MCF 10A (cell line): ENCODE results near the gene RNASE9. TPM values are rescaled to one million over a fixed set of nuclear protein-coding genes. Genes with fewer than 3 reads are reported as not detected.

Experiments
- BruUV-seq: library from RNA; stranded (reverse); fragments of 400-500 nt; replicated peaks from 2 replicates; lab custom pipeline; 2021; lab: Mats Ljungman, UMichigan
- CTCF ChIA-PET: fragments of 300-600 bp; sonication (Branson Sonifier 250); formaldehyde crosslinking; extraction: SDS; loops from one replicate; lab custom pipeline; 2021; ENCODE audit warnings: antibody characterized with exemption, inconsistent platforms; lab: Yijun Ruan, JAX
- POLR2A ChIA-PET: fragments of 300-600, 350-650 bp; sonication (Branson Sonifier 250); formaldehyde crosslinking; extraction: SDS; loops from one replicate; lab custom pipeline; 2020; ENCODE audit warnings: antibody characterized with exemption, inconsistent platforms; lab: Yijun Ruan, JAX
- DNase-seq: peaks from one replicate; pipeline ENCODE4 v3.0.0-alpha.2; 2018; ENCODE audit not compliant: unreplicated experiment
- H3K27ac Mint-ChIP-seq: one replicate; pipeline ENCODE4 v1.8.0; 2022; ENCODE audit warnings: mild to moderate bottlenecking, low read depth, mixed read lengths; ENCODE audit not compliant: unreplicated experiment
- H3K27me3 Mint-ChIP-seq: one replicate; pipeline ENCODE4 v1.8.0; 2022; ENCODE audit warnings: mixed read lengths; ENCODE audit not compliant: insufficient read depth, unreplicated experiment
- H3K36me3 Mint-ChIP-seq: one replicate; pipeline ENCODE4 v1.8.0; 2022; ENCODE audit warnings: mild to moderate bottlenecking, moderate library complexity, mixed read lengths; ENCODE audit not compliant: insufficient read depth, unreplicated experiment
- H3K4me1 Mint-ChIP-seq: one replicate; pipeline ENCODE4 v1.8.0; 2022; ENCODE audit warnings: mixed read lengths; ENCODE audit not compliant: insufficient read depth, unreplicated experiment
- H3K4me3 Mint-ChIP-seq: one replicate; pipeline ENCODE4 v1.8.0; 2022; ENCODE audit warnings: mild to moderate bottlenecking, moderate library complexity, mixed read lengths; ENCODE audit not compliant: unreplicated experiment
- H3K9me3 Mint-ChIP-seq: one replicate; pipeline ENCODE4 v1.8.0; 2022; ENCODE audit warnings: mixed read lengths; ENCODE audit not compliant: unreplicated experiment
- CTCF ChIP-seq: fragments of 200-600 bp; IDR thresholded peaks from one replicate; pipeline ENCODE4 v1.8.0; 2022; ENCODE audit warnings: antibody characterized with exemption, mild to moderate bottlenecking; ENCODE audit not compliant: unreplicated experiment
- intact Hi-C: fragments of 100-400 bp; cut with micrococcal nuclease; formaldehyde crosslinking; loops from 2 replicates; pipeline ENCODE4 v1.14.1; 2022
- total RNA-seq: library from RNA; stranded (reverse); gene quantifications from 2 replicates; pipeline ENCODE4 v1.2.3, GENCODE V29; 2022

RNASE9 gene
- total RNA-seq, 1 experiment from 2014 or later = not detected

DNA sequence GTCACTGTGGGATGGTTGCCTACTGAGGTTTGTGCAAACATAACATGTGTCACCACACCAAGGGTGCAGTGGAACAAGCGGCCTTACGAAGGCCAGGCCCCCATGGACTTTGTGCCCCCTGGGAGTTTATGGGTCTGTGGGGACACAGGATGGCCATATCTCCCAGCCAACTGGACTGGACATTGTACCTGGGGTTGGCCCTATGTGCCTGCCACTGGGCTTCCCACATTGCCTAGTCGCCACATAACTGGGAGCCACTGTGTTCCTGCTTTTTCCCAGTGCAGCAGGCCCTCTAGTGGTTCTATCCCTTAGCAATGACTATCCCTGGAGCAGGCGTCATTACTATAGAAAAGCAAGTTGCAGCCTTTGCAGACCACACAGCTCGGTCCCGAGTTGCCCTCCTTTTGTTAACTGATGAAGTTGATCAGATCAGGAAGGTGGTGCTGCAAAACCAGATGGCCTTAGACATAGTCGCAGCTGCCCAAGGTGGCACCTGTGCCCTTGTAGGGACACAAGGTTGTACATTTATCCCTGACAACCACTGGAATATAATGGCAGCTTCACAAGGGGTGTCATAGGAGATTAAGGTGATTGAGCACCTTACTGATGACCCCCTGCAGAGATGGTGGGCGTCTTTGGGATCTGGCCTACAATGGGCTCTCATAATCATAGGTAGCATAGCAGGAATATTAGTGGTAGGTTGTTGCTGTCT, 45.5 kb upstream of the RNASE9 start:
- peak; percentile 60 for DNase-seq
- BruUV-seq = no TSS peak
- TF ChIP-seq CTCF = peak; percentile 54
- no peaks in the 10 kb centered on the region for H3K36me3 Mint-ChIP-seq
- ChIA-PET CTCF (interaction anchor here (0.5 to 8.9 kb wide), 23 partner anchors 9 to 781 kb away, joined by 3 to 152 read pairs (median 4); partner anchors contain the start of genes ANG, CCNB1IP1, RNASE12 and RNASE4), POLR2A (interaction anchor here (0.6 to 1.6 kb wide), 2 partner anchors 137 to 279 kb away, joined by 3 read pairs; no protein-coding TSS in a partner anchor)
- no peaks in the 10 kb centered on the region for H3K27me3 Mint-ChIP-seq
- H3K4me1 Mint-ChIP-seq = peaks cover 9% of the 10 kb centered on the region
- H3K27ac Mint-ChIP-seq = no peak overlapping the region
- intact Hi-C loops = loop anchor here (1.0 kb wide), 3 partner anchors 75 to 152 kb away; partner anchors contain the start of gene OSGEP
- no peaks in the 10 kb centered on the region for H3K9me3 Mint-ChIP-seq
- no peak overlapping the region for H3K4me3 Mint-ChIP-seq

DNA sequence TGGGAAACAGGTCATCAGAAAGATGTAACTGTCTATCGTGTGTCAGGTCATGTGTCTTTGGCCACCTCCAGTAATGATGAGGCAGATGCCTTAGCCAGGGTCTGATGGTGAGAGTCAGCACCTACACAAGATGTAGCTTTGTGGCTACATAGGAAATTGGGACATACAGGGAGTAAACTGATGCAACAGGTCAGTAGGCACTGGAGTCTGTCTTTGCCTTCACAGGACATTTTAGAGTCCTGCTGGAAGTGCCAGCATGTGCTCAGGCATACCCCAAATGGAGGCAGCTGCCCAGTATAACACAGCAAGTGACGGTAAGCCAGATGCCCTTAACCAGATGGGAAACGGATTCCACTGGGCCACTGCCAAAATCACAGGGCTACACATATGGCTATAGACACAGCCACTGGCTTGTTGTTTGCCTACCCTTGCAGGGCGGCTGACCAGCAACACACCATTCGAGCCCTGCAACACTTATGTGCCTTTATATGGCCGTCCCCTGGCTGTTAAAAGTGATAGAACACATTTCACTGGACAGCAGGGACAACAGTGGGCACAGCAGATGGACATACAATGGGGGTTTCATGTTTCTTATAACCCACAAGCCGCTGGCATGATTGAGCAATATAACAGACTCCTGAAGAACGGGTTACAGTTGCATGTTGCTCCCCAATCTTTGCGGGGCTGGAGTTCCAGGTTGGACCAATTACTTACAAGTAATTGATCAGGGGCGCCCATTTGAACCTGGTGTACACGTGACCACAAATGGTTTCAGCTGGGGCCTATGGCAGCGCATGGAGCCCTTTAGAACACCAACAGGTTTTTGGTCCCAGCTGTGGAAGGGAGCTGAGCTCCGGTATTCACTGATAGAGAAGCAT, 43.2 kb upstream of the RNASE9 start:
- H3K9me3 Mint-ChIP-seq = no peaks in the 10 kb centered on the region
- H3K27me3 Mint-ChIP-seq = no peaks in the 10 kb centered on the region
- intact Hi-C loops = no loop called here
- DNase-seq = no peak
- POLR2A ChIA-PET = interaction anchor here (0.6 to 1.5 kb wide), 3 partner anchors 149 to 681 kb away, joined by 3 to 4 read pairs (median 3); partner anchors contain the start of genes APEX1 and TEP1
- BruUV-seq = no TSS peak
- H3K4me1 Mint-ChIP-seq = peaks cover 9% of the 10 kb centered on the region
- no peaks in the 10 kb centered on the region for H3K36me3 Mint-ChIP-seq
- TF ChIP-seq CTCF = no peak
- CTCF ChIA-PET = interaction anchor here (0.6 to 8.9 kb wide), 6 partner anchors 9 to 275 kb away, joined by 3 to 152 read pairs (median 4); partner anchors contain the start of gene CCNB1IP1
- no peak overlapping the region for H3K27ac Mint-ChIP-seq
- no peak overlapping the region for H3K4me3 Mint-ChIP-seq

DNA sequence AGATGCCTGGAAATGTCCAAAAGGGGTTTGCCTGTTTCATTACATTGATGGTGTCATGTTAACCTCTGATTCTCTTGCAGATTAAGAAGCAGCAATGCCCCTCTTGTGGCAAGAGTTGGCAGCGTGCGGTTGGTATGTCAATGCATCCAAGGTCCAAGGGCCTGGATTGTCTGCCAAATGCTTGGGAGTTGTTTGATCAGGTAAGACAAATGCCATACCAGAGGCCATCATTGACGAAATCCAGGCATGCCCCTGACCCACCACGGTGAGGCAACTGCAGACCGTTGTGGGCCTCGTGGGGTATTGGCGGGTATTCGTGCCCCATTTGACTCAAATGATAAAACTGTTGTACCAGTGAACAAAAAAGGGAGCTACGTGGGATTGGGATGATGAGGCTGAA, 41.7 kb upstream of the RNASE9 start:
- no peak overlapping the region for H3K27ac Mint-ChIP-seq

More for the DNA sequence above, 41.7 kb upstream of the RNASE9 start:
- Mint-ChIP-seq H3K4me3 (no peak overlapping the region), H3K36me3 (no peaks in the 10 kb centered on the region), H3K9me3 (no peaks in the 10 kb centered on the region), H3K27me3 (no peaks in the 10 kb centered on the region), H3K4me1 (peaks cover 9% of the 10 kb centered on the region)
- ChIA-PET CTCF (interaction anchor here (0.6 to 8.9 kb wide), 5 partner anchors 71 to 273 kb away, joined by 3 to 152 read pairs (median 3); partner anchors contain the start of gene CCNB1IP1), POLR2A (interaction anchor here (0.6 to 1.5 kb wide), 2 partner anchors 55 to 147 kb away, joined by 4 read pairs; partner anchors contain the start of gene APEX1)
- TF ChIP-seq CTCF = no peak
- DNase-seq = no peak
- BruUV-seq = no TSS peak
- intact Hi-C loops = no loop called here
